Prostate gland (tissue), 2 donors: Measurements from ENCODE around the gene FGGY. TPM values are rescaled to one million over a fixed set of nuclear protein-coding genes. Genes with fewer than 3 reads are reported as not detected.

Source experiments
- DNase-seq: peaks from one replicate; pipeline ENCODE4 v3.0.0-alpha.2; 2019; ENCODE audit warnings: low spot score
- H3K27ac ChIP-seq, 2 donors: fragments of 200-600 bp; sonication (generic); 2 replicates each; pipeline ENCODE4 v1.5.1; 2017 to 2019
- H3K27me3 ChIP-seq: fragments of 200-600 bp; sonication (generic); replicated peaks from 2 replicates; pipeline ENCODE4 v1.5.1; 2019; ENCODE audit not compliant: insufficient read depth
- H3K36me3 ChIP-seq, 2 donors: fragments of 200-600 bp; sonication (generic); 1 replicate in 1 of 2; 2 replicates in 1 of 2; pipeline versions ENCODE4 v1.5.1 to v1.8.1; 2017 to 2019
- H3K4me1 ChIP-seq: fragments of 200-600 bp; sonication (generic); replicated peaks from 2 replicates; pipeline ENCODE4 v1.5.1; 2019
- H3K4me3 ChIP-seq, 2 donors: fragments of 200-600 bp; sonication (generic); 2 replicates each; pipeline ENCODE4 v1.5.1; 2017 to 2019
- H3K9me3 ChIP-seq: fragments of 200-600 bp; sonication (generic); 2 replicates; pipeline ENCODE4 v1.5.1; 2017
- POLR2A ChIP-seq: fragments of 450-650 bp; IDR thresholded peaks from one replicate; pipeline ENCODE4 v1.6.1; 2016; ENCODE audit warnings: antibody characterized with exemption, mild to moderate bottlenecking
- POLR2AphosphoS5 ChIP-seq: sonication (generic); formaldehyde crosslinking; IDR thresholded peaks from one replicate; pipeline ENCODE4 v1.6.1; 2017; ENCODE audit warnings: antibody characterized with exemption
- WGBS: methylation state at CpG from one replicate; pipeline ENCODE4 v1.1.5; 2018; 5-methylcytosine and 5-hydroxymethylcytosine counted together
- intact Hi-C: fragments of 100-400 bp; cut with DNase I; formaldehyde crosslinking; loops from one replicate; pipeline ENCODE4 v1.14.2; 2022
- total RNA-seq, 2 donors: library from RNA; depleted of rRNA; stranded (reverse); fragments of >200 nt; gene quantifications; one replicate each; pipeline ENCODE4 v1.1.0, GENCODE V29; 2016
- TF ChIP-seq, protein P1 (sequence below), 4 experiments: fragments of 200-600 bp in 2 of 4; fragments of 450-650 bp in 2 of 4; sonication (generic) in 2 of 4; IDR thresholded peaks; 1 replicate in 3 of 4; 2 replicates in 1 of 4; pipeline ENCODE4 v1.5.1; 2016 to 2019; ENCODE audit warnings: antibody characterized with exemption in 4 of 4, mild to moderate bottlenecking in 2 of 4, moderate library complexity in 2 of 4

Gene FGGY
- total RNA-seq, 2 donors from 2014 or later: 28.6 to 32.2 TPM

DNA sequence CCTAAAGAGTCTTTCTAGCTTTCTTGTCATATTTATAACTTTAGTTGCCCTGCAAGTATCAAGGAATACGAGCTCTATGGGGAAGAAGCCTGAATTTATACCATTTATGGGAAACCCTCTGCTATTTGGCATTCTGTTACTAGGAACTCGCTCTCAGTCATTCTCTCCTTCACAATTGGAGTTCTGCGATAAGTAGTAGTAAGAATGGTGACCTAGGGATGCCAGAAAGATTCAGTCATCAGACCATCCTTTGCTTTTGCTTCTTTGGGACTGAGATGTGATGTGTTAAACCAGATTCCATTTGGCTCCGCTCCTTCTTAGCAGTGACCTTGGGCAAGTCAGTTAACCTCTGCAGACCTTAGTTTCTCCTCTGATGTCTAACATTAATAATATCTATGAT is 256.5 kb downstream of the FGGY start:
- H3K4me3 ChIP-seq: no peak overlapping the region
- DNase-seq: no peak
- intact Hi-C loops: no loop called here
- H3K9me3 ChIP-seq: no peaks in the 10 kb centered on the region
- H3K27ac ChIP-seq: no peak overlapping the region
- 86% methylated on average over 4 of the region's 4 CpGs for WGBS
- no peak for TF ChIP-seq POLR2A
- H3K27me3 ChIP-seq: no peaks in the 10 kb centered on the region
- no peaks in the 10 kb centered on the region for H3K4me1 ChIP-seq
- no peaks in the 10 kb centered on the region for H3K36me3 ChIP-seq

DNA sequence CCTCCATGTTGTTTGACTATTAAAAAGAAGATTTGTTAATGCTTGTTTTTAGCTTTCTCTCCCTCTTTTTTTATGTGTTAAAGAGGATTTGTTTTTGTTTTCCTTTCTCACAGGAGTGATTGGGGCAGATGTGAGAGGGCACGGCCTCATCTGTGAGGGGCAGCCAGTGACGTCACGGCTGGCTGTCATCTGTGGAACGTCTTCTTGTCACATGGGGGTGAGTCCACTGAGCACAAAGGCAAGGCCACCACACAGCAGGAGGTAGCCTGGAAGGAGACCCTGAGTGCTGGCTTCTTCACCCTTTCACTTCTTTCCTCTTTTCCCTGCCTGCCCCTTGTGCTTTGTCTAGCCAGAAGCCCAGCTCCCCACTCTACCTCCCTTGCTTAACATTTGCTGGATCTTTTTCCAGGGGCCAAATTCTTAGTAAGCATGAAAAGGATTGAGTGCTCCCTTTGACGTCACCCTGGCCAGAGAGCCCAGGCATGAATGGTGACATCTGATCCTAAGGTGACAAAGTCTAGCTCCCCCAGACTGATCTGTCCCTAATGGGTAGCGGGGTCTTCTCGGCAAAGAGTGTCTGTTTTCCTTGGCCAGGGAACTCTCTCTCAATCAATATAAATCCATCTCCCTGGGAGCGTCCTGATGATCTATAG is 257.2 kb downstream of the FGGY start:
- WGBS: 88% methylated on average over 8 of the region's 8 CpGs
- H3K4me3 ChIP-seq: no peak overlapping the region
- intact Hi-C loops: no loop called here
- no peaks in the 10 kb centered on the region for H3K4me1 ChIP-seq
- no peak for TF ChIP-seq POLR2A
- TF ChIP-seq, protein P1, sequence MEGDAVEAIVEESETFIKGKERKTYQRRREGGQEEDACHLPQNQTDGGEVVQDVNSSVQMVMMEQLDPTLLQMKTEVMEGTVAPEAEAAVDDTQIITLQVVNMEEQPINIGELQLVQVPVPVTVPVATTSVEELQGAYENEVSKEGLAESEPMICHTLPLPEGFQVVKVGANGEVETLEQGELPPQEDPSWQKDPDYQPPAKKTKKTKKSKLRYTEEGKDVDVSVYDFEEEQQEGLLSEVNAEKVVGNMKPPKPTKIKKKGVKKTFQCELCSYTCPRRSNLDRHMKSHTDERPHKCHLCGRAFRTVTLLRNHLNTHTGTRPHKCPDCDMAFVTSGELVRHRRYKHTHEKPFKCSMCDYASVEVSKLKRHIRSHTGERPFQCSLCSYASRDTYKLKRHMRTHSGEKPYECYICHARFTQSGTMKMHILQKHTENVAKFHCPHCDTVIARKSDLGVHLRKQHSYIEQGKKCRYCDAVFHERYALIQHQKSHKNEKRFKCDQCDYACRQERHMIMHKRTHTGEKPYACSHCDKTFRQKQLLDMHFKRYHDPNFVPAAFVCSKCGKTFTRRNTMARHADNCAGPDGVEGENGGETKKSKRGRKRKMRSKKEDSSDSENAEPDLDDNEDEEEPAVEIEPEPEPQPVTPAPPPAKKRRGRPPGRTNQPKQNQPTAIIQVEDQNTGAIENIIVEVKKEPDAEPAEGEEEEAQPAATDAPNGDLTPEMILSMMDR (IDR thresholded peaks at IDR 0.05): no peak
- TF ChIP-seq POLR2AphosphoS5: no peak
- no peak overlapping the region for H3K27ac ChIP-seq
- H3K36me3 ChIP-seq: no peaks in the 10 kb centered on the region
- DNase-seq: no peak
- no peaks in the 10 kb centered on the region for H3K27me3 ChIP-seq
- H3K9me3 ChIP-seq: no peaks in the 10 kb centered on the region

DNA sequence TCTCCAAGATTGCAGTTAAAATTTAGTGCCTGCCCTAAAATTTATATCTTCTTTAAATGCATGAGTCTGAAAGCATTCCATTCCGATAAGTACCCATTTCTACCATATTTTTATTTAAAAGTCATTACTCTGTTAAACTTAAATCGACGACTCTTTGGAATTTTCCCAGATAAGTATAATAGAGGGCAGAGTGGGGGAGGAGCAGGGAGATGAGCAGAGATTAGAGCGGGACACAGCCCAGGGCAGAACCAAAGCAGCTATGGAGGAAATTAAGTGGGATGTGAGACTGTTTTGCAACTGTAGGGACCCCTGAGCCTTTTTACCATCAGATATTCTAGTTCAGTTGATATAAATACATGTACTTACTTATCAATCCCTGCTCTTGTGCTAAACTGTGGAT is 257.9 kb downstream of the FGGY start:
- no peaks in the 10 kb centered on the region for H3K27me3 ChIP-seq
- no peak overlapping the region for H3K4me3 ChIP-seq
- H3K4me1 ChIP-seq: no peaks in the 10 kb centered on the region
- intact Hi-C loops: no loop called here
- 81% methylated on average over 4 of the region's 4 CpGs for WGBS
- DNase-seq: no peak
- H3K36me3 ChIP-seq: no peaks in the 10 kb centered on the region
- no peak overlapping the region for H3K27ac ChIP-seq
- no peaks in the 10 kb centered on the region for H3K9me3 ChIP-seq
- TF ChIP-seq, protein P1 (IDR thresholded peaks at IDR 0.05): no peak
- TF ChIP-seq POLR2AphosphoS5: no peak
- no peak for TF ChIP-seq POLR2A

DNA sequence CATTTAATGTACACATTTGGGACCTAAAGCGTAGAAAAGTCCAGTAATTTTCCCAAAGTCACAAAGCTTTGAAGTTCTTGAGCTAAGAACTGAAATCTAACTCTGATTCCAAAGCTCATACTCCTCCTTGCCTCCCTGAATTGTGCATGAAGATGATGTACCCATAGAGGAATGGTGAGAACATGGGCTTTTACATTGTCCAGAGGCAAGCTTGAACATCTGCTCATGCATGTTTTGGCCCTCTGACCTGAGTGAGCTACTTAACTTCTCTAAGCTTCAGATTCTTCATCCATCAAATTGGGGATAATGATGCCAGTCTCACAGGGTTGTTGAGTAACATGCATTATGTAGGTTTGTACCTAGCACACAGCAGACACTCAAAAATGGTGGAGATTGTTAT is 259.5 kb downstream of the FGGY start:
- no peak for TF ChIP-seq POLR2AphosphoS5
- TF ChIP-seq, protein P1 (IDR thresholded peaks at IDR 0.05): no peak
- H3K27ac ChIP-seq: no peak overlapping the region
- no peaks in the 10 kb centered on the region for H3K9me3 ChIP-seq
- no peaks in the 10 kb centered on the region for H3K4me1 ChIP-seq
- H3K27me3 ChIP-seq: no peaks in the 10 kb centered on the region
- H3K36me3 ChIP-seq: no peaks in the 10 kb centered on the region
- 100% methylated on average over 1 of the region's 1 CpG for WGBS
- intact Hi-C loops: no loop called here
- no peak overlapping the region for H3K4me3 ChIP-seq
- no peak for DNase-seq

DNA sequence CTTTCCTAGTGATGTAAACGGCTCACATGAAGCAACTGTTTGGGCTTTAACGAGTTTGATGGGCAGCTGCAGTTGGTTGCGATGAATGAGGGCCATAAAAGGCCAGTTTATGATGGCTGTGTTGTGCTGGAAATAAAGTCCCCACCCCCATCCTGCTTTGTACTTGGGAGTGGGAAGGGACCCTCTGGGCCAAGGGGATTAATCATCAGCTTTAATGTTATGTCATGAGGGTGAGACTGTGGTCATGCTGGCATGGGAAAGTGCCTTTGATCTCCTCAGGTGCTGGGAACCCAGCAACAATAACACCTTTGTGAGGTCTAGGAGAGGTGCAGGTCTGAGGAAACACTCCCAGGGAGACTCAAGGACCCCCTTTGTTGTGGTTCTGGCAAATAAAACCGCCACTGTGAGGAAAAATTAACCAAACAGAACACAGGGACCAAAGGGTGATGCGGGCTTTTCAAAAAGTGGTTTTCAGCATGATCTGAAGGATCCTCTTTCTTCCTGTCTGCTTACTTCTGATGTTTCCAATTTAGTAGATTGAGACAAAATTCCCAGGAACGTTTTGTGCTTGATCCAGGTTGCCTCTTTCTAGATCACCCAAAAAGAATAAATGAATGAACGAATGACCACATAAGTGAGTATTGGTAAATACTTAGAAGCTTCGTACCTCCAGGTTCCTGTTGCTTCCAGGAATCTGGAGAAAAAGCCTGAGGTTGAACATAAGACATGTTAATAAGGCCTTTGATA is 260.1 kb downstream of the FGGY start:
- Histone ChIP-seq H3K36me3 (no peaks in the 10 kb centered on the region), H3K4me1 (no peaks in the 10 kb centered on the region), H3K27me3 (no peaks in the 10 kb centered on the region), H3K27ac (no peak overlapping the region), H3K9me3 (no peaks in the 10 kb centered on the region), H3K4me3 (no peak overlapping the region)
- no peak for TF ChIP-seq POLR2AphosphoS5
- TF ChIP-seq POLR2A: no peak
- TF ChIP-seq, protein P1 (IDR thresholded peaks at IDR 0.05): no peak
- 58% methylated on average over 8 of the region's 8 CpGs for WGBS
- DNase-seq: no peak
- intact Hi-C loops: no loop called here
